HG02981 (cell line): ENCODE data around the gene LMOD1.
"Not testable (repeated sequence)": the region's sequence is repeated elsewhere in the genome, so short reads cannot be mapped to it uniquely, and the experiment has no call there.

Experiments used
- ATAC-seq: cut with Tn5 transposase; IDR thresholded peaks from one replicate; pipeline ENCODE4 v1.9.1; 2021; ENCODE audit warnings: mild to moderate bottlenecking, moderate library complexity; ENCODE audit not compliant: unreplicated experiment

LMOD1 gene

DNA sequence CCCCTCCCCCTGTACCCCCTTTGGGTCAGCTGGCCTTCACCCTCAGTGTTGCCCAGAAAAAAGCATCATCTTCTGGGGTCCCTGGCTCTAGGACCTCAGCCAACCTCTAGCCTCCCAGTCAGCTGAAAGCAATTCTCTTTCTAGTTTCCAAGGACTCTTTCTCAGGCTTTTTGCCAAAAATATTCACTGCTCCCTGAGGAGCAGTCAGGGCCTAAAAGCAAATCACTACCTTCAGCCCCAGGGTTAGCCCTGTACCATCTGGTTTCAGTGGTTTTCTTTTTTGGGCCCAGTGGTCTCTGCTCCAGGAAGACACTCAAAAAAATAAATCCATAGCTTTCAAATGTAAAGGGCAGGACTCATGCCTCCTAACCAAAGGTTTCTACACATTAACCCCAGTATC is 3.1 kb upstream of the LMOD1 start:
- no peak for ATAC-seq

- ATAC-seq = no peak
These were observed 1.3 kb upstream of the LMOD1 start for GRCh38 chr1:201947697-201948008.

DNA sequence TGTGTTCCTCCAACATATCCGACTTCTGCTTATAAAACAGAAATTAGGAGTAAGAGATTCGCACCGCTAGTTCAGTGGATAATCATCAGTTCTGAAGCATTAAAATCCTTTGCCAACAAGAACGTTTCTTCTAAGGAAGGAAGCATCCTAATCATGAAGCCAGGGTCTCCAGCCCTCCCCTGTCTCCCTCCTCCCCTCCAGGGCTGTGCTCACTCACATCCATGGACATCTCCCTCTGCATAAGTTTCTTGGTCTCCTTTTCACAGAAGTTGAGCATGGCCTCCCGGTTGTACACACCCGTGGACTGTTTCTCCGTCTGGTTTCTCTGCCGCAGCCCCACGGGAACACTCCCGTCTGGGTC is 505 bp downstream of the LMOD1 start:
- ATAC-seq = no peak

GRCh38 chr1:201945157-201945556 is 1.2 kb downstream of the LMOD1 start:
- no peak for ATAC-seq

- no peak for ATAC-seq
These were observed 1.7 kb downstream of the LMOD1 start for GRCh38 chr1:201944639-201945038.

DNA sequence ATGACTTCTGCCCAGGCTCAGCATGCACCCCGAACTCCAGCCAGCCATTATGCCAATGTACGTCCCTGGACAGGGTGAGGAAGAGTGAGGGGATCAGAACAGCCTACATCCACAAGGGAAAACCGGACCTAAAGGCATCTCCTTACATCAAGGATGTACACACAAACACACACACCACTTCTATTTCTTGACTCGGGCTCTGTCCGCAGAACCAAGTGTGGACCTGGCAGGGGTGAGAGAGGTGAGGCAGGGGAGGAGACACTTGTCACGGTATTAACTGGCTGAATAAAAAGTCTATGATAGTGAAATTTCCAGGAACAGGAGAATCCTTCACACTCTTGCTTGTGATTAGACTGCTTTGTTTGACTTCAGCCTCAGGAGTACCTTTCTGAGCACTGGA is 2.3 kb downstream of the LMOD1 start:
- ATAC-seq = no peak

- no peak for ATAC-seq
These were observed 4.2 kb downstream of the LMOD1 start for GRCh38 chr1:201942129-201942495.

DNA sequence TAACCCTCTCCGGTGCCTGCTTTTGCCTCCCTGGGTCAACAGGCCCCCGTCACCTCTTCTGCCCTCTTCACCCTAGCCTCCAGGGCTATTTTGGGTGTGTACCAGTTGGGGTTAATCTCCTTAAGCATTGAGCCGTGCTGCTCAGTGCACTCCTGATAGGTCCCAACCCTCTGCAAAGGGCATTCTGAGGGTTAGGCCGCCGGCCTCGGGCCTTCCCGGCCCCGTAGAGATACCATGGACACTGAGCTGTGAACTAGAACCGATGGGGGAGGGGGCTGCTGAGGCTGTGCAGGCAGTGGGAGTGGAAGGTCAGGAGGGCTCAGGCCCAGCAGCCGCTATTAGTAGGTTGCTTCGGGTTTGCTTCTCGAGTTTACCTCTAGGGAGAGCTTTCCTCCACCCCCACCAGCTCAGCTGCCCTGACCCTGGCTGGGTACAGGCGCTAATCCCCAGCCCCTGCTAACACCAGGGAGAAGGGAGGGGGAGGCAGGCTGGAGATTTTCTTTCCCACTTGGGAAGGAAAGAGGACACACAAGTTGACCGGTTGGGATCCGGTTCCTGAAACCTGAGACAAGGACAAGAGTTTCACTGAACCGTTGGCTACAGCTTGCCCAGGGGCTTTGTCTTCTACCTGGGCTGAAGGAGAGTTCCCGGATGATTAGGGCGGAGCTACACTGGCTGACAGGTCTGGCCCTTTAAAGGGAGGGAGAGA is 4.8 kb downstream of the LMOD1 start:
- no peak for ATAC-seq

DNA sequence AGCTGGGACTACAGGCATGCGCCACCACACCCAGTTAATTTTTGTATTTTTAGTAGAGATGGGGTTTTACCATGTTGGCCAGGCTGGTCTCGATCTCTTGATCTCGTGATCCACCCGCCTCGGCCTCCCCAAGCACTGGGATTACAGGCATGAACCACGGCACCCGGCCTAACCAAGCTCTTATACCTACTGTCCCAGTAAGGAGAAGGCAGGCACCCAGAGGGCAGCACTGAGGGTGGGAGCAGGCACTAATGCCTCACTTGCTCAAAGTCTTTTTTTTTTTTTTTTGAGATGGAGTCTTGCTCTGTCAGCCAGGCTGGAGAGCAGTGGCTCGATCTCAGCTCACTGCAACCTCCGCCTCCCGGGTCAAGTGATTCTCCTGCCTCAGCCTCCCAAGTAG is 6.0 kb downstream of the LMOD1 start:
- not testable (repeated sequence) for ATAC-seq

- ATAC-seq = no peak
These were observed 6.8 kb downstream of the LMOD1 start for GRCh38 chr1:201939574-201939973.

DNA sequence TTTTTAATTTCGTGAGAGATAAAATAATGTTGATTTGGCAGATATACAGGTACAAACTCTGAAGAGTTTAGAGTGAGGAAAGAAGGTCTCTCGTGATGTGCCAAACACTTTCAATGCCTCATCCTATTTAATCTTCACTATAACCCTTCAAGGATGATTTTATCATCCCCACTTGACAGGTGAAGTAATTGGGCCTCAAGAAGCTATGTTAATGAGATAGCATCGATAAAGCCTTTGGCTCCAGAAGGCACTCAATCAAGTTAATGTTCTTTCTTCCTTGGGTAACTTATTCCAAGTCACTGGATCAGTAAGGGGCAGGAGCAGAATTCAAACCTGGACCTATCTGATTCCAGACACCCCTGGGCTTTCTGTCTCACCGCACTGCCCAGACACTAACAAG is 7.2 kb downstream of the LMOD1 start:
- no peak for ATAC-seq

- ATAC-seq = no peak
These were observed 7.8 kb downstream of the LMOD1 start for GRCh38 chr1:201938440-201939035.

DNA sequence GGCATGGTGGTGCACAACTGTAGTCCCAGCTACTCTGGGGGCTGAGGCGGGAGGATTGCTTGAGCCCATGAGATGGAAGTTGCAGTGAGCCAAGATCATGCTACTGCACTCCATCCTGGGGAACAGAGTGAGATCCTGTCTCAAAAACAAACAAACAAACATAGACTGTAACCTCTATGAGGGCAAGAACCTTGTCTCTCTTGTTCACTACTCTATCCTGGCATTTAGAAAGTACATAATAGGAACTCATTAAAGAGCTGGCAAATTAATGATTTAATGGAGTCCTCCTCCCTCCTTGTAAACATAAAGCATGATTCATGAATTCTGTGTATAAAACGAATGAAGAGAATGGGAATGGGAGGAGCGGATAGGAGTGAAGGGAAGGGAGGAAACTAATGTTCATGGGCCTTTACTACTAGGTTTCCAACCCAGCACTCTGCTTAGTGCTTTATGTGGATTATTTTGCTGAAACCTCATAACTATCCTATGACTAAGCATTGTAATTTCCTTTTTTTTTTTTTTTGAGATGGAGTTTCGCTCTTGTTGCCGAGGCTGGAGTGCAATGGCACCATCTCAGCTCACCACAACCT is 8.6 kb downstream of the LMOD1 start:
- ATAC-seq = no peak

- ATAC-seq = no peak
These were observed 12.4 kb downstream of the LMOD1 start for GRCh38 chr1:201933840-201934430.

GRCh38 chr1:201930803-201931202 is 15.5 kb downstream of the LMOD1 start:
- no peak for ATAC-seq

GRCh38 chr1:201930137-201930536 is 16.2 kb downstream of the LMOD1 start:
- ATAC-seq = no peak

- no peak for ATAC-seq
These were observed 18.1 kb downstream of the LMOD1 start for GRCh38 chr1:201928266-201928665.

GRCh38 chr1:201925981-201926645 is 20.2 kb downstream of the LMOD1 start:
- ATAC-seq = no peak

DNA sequence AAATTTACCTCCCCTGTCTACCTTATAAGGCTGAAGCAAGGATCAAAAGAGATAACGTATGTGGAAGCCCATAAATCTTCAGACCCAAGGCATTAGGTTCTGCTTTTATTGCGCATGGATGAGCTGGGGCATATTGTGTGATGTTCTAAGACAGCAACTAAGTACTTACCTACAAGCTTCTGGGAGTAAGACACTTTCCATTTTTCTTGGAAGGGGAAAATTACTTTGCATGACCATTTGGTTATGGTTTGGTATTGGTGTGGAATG is 21.1 kb downstream of the LMOD1 start:
- no peak for ATAC-seq

- no peak for ATAC-seq
These were observed 24.3 kb downstream of the LMOD1 start for GRCh38 chr1:201921952-201922558.

GRCh38 chr1:201918343-201918742 is 28.0 kb downstream of the LMOD1 start:
- ATAC-seq = no peak
